ENCODE results near the gene CFI.
A peak's percentile ranks its signal among the peaks of the same experiment; 100 is the strongest.

The CFI gene

GRCh38 chr4:109735566-109736365, 66.0 kb downstream of the CFI start:
- no peak overlapping the region for H3K4me3 ChIP-seq (ENCODE audit: low read length)
- no peak for TF ChIP-seq CTCF (conservative IDR thresholded peaks at IDR 0.05; ENCODE audit: low read depth, low read length)
- DNase-seq (ENCODE audit: low read depth) = peak; percentile 52

- H3K4me3 ChIP-seq (ENCODE audit: low read length) = no peak overlapping the region
- DNase-seq (ENCODE audit: low read depth) = no peak
- no peak for TF ChIP-seq CTCF (conservative IDR thresholded peaks at IDR 0.05; ENCODE audit: low read depth, low read length)
These were observed 68.1 kb downstream of the CFI start for GRCh38 chr4:109733728-109734127.

GRCh38 chr4:109730619-109731545, 70.9 kb downstream of the CFI start:
- TF ChIP-seq CTCF (conservative IDR thresholded peaks at IDR 0.05; ENCODE audit: low read depth, low read length) = no peak
- DNase-seq (ENCODE audit: low read depth) = peak; percentile 37
- peak overlapping the region; percentile 90 for H3K4me3 ChIP-seq (ENCODE audit: low read length)

DNA sequence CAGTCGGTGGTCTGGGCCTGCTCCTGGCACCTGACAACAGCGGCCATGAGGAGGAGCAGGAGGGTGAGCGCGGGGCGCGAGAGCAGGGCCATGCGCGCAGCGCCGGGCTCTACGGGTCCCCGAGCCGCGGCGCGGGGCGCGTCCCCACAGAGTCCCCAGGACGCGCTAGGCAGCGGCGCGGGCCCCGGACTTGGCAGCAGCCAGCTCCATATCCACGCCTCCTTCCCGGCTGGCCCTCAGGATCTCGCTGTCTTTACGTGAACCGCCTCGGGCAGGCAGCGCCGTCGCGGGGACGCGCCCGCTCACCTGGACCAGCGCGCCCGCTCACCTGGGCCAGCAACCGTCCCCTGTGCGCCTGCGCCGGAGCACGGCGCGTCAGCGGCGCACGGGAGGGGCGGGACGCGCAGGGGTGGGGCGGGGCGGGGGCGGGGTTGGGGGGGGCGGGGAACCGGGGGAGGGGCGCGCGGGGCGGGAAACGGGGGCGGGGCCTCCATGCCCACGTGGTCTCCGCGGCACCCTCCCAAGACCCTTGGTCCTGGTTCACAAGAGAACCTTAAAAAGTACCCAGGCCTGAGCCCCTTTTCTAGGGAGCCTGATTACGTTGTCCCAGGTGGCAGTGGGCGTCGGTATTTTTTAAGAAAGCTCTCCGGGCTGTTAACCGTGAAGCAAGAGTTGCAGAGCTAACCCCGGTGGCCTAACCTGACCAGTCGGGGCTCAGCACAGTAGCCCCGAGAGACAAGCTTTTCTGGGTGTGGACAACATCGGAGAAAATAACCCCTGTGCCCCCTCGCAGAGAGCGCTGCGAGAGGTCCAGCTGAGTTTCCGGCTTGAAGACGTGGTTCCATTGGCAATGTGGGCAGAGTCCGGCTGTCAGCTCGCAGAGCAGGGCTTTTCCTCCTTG, 71.8 kb downstream of the CFI start, which contains the start of gene PLA2G12A:
Gene PLA2G12A (minus strand): TSS at position 353 of the 901 bp plus-strand sequence. CDS start 261 bp downstream, at position 92.
- no peak for TF ChIP-seq CTCF (conservative IDR thresholded peaks at IDR 0.05; ENCODE audit: low read depth, low read length)
- H3K4me3 ChIP-seq (ENCODE audit: low read length) = peak within 1 kb of the TSS; percentile 90
- peak; percentile 5 for DNase-seq (ENCODE audit: low read depth)

- DNase-seq (ENCODE audit: low read depth) = peak; percentile 6
- peak overlapping the region; percentile 83 for H3K4me3 ChIP-seq (ENCODE audit: low read length)
These were observed 72.6 kb downstream of the CFI start for GRCh38 chr4:109729117-109729717.

More at GRCh38 chr4:109729117-109729717, 72.6 kb downstream of the CFI start:
- TF ChIP-seq CTCF (conservative IDR thresholded peaks at IDR 0.05; ENCODE audit: low read depth, low read length) = no peak

Data from retinal pigment epithelial cell (primary cell).